Heart right ventricle (tissue), 16 donors: Measurements from ENCODE around the gene TMEM39B. TPM values are rescaled to one million over a fixed set of nuclear protein-coding genes. Genes with fewer than 3 reads are reported as not detected.

Experiments used
- ATAC-seq, 8 donors: fragments of 200-7000 bp; cut with Tn5 transposase; one replicate each; pipeline ENCODE4 v1.9.1; 2020; ENCODE audit warnings: mild to moderate bottlenecking in 8 of 8, moderate library complexity in 8 of 8, moderate number of reproducible peaks in 1 of 8
- DNase-seq, 2 donors: peaks; one replicate each; pipeline ENCODE4 v3.0.0-alpha.2; 2020
- H3K27ac ChIP-seq, 10 donors: fragments of 200-600 bp; sonication (generic) in 2 of 10; one replicate each; pipeline versions ENCODE4 v1.5.0 to v1.8.0; 2020 to 2022; ENCODE audit warnings: mild to moderate bottlenecking in 3 of 10
- H3K27me3 ChIP-seq, 7 donors: fragments of 200-600 bp; one replicate each; pipeline ENCODE4 v1.8.0; 2021 to 2022; ENCODE audit warnings: mild to moderate bottlenecking in 2 of 7
- H3K36me3 ChIP-seq, 9 donors: fragments of 200-600 bp; sonication (generic) in 1 of 9; one replicate each; pipeline versions ENCODE4 v1.5.0 to v1.8.0; 2020 to 2022; ENCODE audit warnings: mild to moderate bottlenecking in 2 of 9
- H3K4me1 ChIP-seq, 9 donors: fragments of 200-600 bp; sonication (generic) in 1 of 9; one replicate each; pipeline versions ENCODE4 v1.5.0 to v1.8.0; 2020 to 2022; ENCODE audit warnings: mild to moderate bottlenecking in 4 of 9
- H3K4me3 ChIP-seq, 10 donors: fragments of 200-600 bp; sonication (generic) in 2 of 10; one replicate each; pipeline versions ENCODE4 v1.5.0 to v1.8.0; 2020 to 2022; ENCODE audit warnings: mild to moderate bottlenecking in 7 of 10, moderate library complexity in 2 of 10
- H3K9me3 ChIP-seq, 11 donors: fragments of 200-600 bp in 10 of 11; sonication (generic) in 2 of 11; one replicate each; pipeline versions ENCODE4 v1.5.0 to v1.8.0; 2013 to 2022; ENCODE audit warnings: mild to moderate bottlenecking in 2 of 11, control low read depth in 1 of 11, moderate library complexity in 1 of 11
- CTCF ChIP-seq, 9 donors: fragments of 200-600 bp; sonication (generic) in 2 of 9; IDR thresholded peaks; one replicate each; pipeline versions ENCODE4 v1.5.0 to v1.8.0; 2021 to 2022; ENCODE audit warnings: antibody characterized with exemption in 9 of 9, mild to moderate bottlenecking in 5 of 9, moderate library complexity in 1 of 9
- WGBS, 2 donors: extraction: QIAGEN DNeasy Blood & Tissue Kit; methylation state at CpG; one replicate each; pipeline ENCODE4 v1.1.7; 2013; ENCODE audit warnings: inconsistent platforms in 1 of 2; 5-methylcytosine and 5-hydroxymethylcytosine counted together
- intact Hi-C, 10 donors: fragments of 100-400 bp; cut with DNase I; formaldehyde crosslinking; loops; one replicate each; pipeline versions ENCODE4 v1.11.1 to v1.14.2; 2022
- polyA plus RNA-seq, 2 donors: library from polyadenylated mRNA; stranded (reverse); fragments of 200-250 nt; gene quantifications; one replicate each; pipeline ENCODE4 v1.2.3, GENCODE V29; 2013
- total RNA-seq, 10 donors: library from RNA; stranded (reverse); fragmentation: NEBNext Ultra II Directional in 3 of 10; extraction: Animal tissue kit (Norgen Biotek cat#: 25700) in 3 of 10; gene quantifications; one replicate each; pipeline versions ENCODE4 v1.2.1 to v1.2.4, GENCODE V29; 2021 to 2023
- donor health status: Arrhythmogenic right ventricular cardiomyopathy.
- donor health status: ischemic (EF 13 %, LVEDD 7.1; RV severe dilation, severe dysfunction).
- donor health status: healthy with polysubstance abuse.
- donor health status: DM: no; HTN: yes; CAD: no.
- donor health status: DM: no; HTN: no; CAD: no.
- donor health status: ischemic (EF 25% LVEDD 6.9; RV normal size, moderate dysfunction).
- donor health status: ischemic (EF 25% LVEDD 5.7; RV mildly dilated, moderate dysfunction).
- donor health status: healthy.
- donor health status: DM: yes; HTN: yes; CAD: no.
- donor health status: Ischemic cardiomyopathy.
- donor health status: ischemic (EF 35%, LVEDD 5.7; RV mildly dilated, moderate dysfunction).
- donor health status: nonischemic (EF 11% LVEDD 7.7; RV severe dilation, severe dysfunction).
- donor health status: DM: yes; HTN: yes; CAD: no.
- donor health status: PGD.
- donor health status: ischemic (EF 29% LVEDD 5.4; RV normal size, mild dysfunction).
- donor health status: nonischemic (EF 23%, LVEDD 6.1; RV moderate dilation, normal function).

The TMEM39B gene
- total and polyA plus RNA-seq, 12 donors = 4.8 to 15.5 (median 6.6) TPM

- no peak for TF ChIP-seq CTCF (IDR thresholded peaks at IDR 0.05)
- WGBS, 2 donors = 96 to 98% methylated on average over 8 of the region's 8 CpGs
- H3K9me3 ChIP-seq = no peaks in the 10 kb centered on the region
These were observed 18.4 kb downstream of the TMEM39B start for GRCh38 chr1:32091176-32091575.

GRCh38 chr1:32091591-32091990, 18.9 kb downstream of the TMEM39B start:
- ATAC-seq = no peak
- Histone ChIP-seq H3K9me3 (no peaks in the 10 kb centered on the region), H3K27me3 (no peaks in the 10 kb centered on the region), H3K4me3 (no peak overlapping the region), H3K4me1 (no peaks in the 10 kb centered on the region), H3K27ac (no peak overlapping the region), H3K36me3 (peaks cover 0 to 97% (median 39%) of the 10 kb centered on the region in 9 donors)
- intact Hi-C loops = no loop called here
- no peak for TF ChIP-seq CTCF (IDR thresholded peaks at IDR 0.05)
- 95% methylated on average over 15 of the region's 15 CpGs for WGBS, 2 donors
- no peak for DNase-seq

More at GRCh38 chr1:32091176-32091575, 18.4 kb downstream of the TMEM39B start:
- intact Hi-C loops = no loop called here
- Histone ChIP-seq H3K27ac (no peak overlapping the region), H3K36me3 (peaks cover 0 to 97% (median 35%) of the 10 kb centered on the region in 9 donors), H3K4me1 (no peaks in the 10 kb centered on the region), H3K4me3 (no peak overlapping the region), H3K27me3 (no peaks in the 10 kb centered on the region)
- no peak for DNase-seq
- peak in 1 of 8 donors; percentile 10 for ATAC-seq

GRCh38 chr1:32094746-32095521, 22.2 kb downstream of the TMEM39B start:
- no peak overlapping the region for H3K4me3 ChIP-seq
- H3K9me3 ChIP-seq = no peaks in the 10 kb centered on the region
- H3K36me3 ChIP-seq = peaks cover 0 to 98% (median 50%) of the 10 kb centered on the region in 9 donors
- H3K27ac ChIP-seq = no peak overlapping the region
- DNase-seq = no peak
- intact Hi-C loops = no loop called here
- H3K4me1 ChIP-seq = no peaks in the 10 kb centered on the region
- no peak for TF ChIP-seq CTCF (IDR thresholded peaks at IDR 0.05)
- 93 to 95% methylated on average over 11 of the region's 11 CpGs for WGBS, 2 donors
- H3K27me3 ChIP-seq = no peaks in the 10 kb centered on the region
- ATAC-seq = no peak

GRCh38 chr1:32099426-32099825, 26.7 kb downstream of the TMEM39B start:
- Histone ChIP-seq H3K9me3 (no peaks in the 10 kb centered on the region), H3K36me3 (peaks cover 0 to 88% (median 29%) of the 10 kb centered on the region in 9 donors), H3K27ac (no peak overlapping the region), H3K4me1 (peaks cover 0 to 11% (median 5%) of the 10 kb centered on the region in 9 donors), H3K27me3 (no peaks in the 10 kb centered on the region), H3K4me3 (no peak overlapping the region)
- ATAC-seq = no peak
- TF ChIP-seq CTCF (IDR thresholded peaks at IDR 0.05) = no peak
- intact Hi-C loops = no loop called here
- DNase-seq = no peak
- WGBS, 2 donors = 88 to 93% methylated on average over 4 of the region's 4 CpGs
